Vagina (tissue), 2 donors: ENCODE data around the gene C1QC. TPM values are rescaled to one million over a fixed set of nuclear protein-coding genes. Genes with fewer than 3 reads are reported as not detected.

Experiments
- DNase-seq, 2 donors: peaks; one replicate each; pipeline ENCODE4 v3.0.0-alpha.2; 2017; ENCODE audit errors: extremely low spot score in 2 of 2
- H3K27ac ChIP-seq: fragments of 200-600 bp; sonication (generic); one replicate; pipeline ENCODE4 v1.5.1; 2019
- H3K27me3 ChIP-seq: fragments of 200-600 bp; sonication (generic); one replicate; pipeline ENCODE4 v1.5.1; 2019
- H3K36me3 ChIP-seq, 2 donors: fragments of 200-600 bp; sonication (generic); one replicate each; pipeline ENCODE4 v1.5.1; 2017 to 2019
- H3K4me1 ChIP-seq: fragments of 200-600 bp; sonication (generic); one replicate; pipeline ENCODE4 v1.5.1; 2019
- H3K4me3 ChIP-seq, 2 donors: fragments of 200-600 bp; sonication (generic); 1 replicate in 1 of 2; 2 replicates in 1 of 2; pipeline ENCODE4 v1.5.1; 2016 to 2019
- H3K9me3 ChIP-seq: fragments of 200-600 bp; sonication (generic); one replicate; pipeline ENCODE4 v1.5.1; 2019
- CTCF ChIP-seq, 3 experiments: fragments of 450-650 bp in 2 of 3; fragments of 200-600 bp in 1 of 3; sonication (generic) in 1 of 3; IDR thresholded peaks; one replicate each; pipeline ENCODE4 v1.5.1; 2017 to 2019; ENCODE audit warnings: antibody characterized with exemption in 3 of 3, mild to moderate bottlenecking in 2 of 3, moderate library complexity in 2 of 3
- POLR2A ChIP-seq, 2 donors: fragments of 450-650 bp; IDR thresholded peaks; one replicate each; pipeline ENCODE4 v1.6.1; 2017; ENCODE audit warnings: antibody characterized with exemption in 2 of 2, mild to moderate bottlenecking in 2 of 2, moderate library complexity in 2 of 2
- POLR2AphosphoS5 ChIP-seq, 2 donors: sonication (generic); formaldehyde crosslinking; IDR thresholded peaks; one replicate each; pipeline ENCODE4 v1.9.0; 2017; ENCODE audit warnings: antibody characterized with exemption in 2 of 2, mild to moderate bottlenecking in 2 of 2, low read depth in 1 of 2; ENCODE audit not compliant: insufficient read depth in 1 of 2
- intact Hi-C: fragments of 100-400 bp; cut with DNase I; formaldehyde crosslinking; loops from one replicate; pipeline ENCODE4 v1.15.1; 2023
- total RNA-seq: library from RNA; depleted of rRNA; stranded (reverse); fragments of >200 nt; gene quantifications from one replicate; pipeline ENCODE4 v1.2.3, GENCODE V29; 2016

C1QC gene
- total RNA-seq, 1 donor from 2014 or later, result 128 TPM

- no peak overlapping the region for H3K4me3 ChIP-seq
- no peaks in the 10 kb centered on the region for H3K4me1 ChIP-seq
- no peaks in the 10 kb centered on the region for H3K27me3 ChIP-seq
- TF ChIP-seq POLR2A (IDR thresholded peaks at IDR 0.05) (no peak), POLR2AphosphoS5 (IDR thresholded peaks at IDR 0.05; ENCODE audit: insufficient read depth in 1 of 2, low read depth in 1 of 2) (no peak), CTCF (IDR thresholded peaks at IDR 0.05) (no peak)
- intact Hi-C loops, result no loop called here
- no peak overlapping the region for H3K27ac ChIP-seq
- H3K36me3 ChIP-seq, result no peaks in the 10 kb centered on the region
- no peaks in the 10 kb centered on the region for H3K9me3 ChIP-seq
- DNase-seq, result no peak
Measured at GRCh38 chr1:22618056-22618455, 25.4 kb upstream of the C1QC start.

GRCh38 chr1:22619252-22619651 is 24.2 kb upstream of the C1QC start:
- Histone ChIP-seq H3K27ac (no peak overlapping the region), H3K4me3 (no peak overlapping the region), H3K36me3 (no peaks in the 10 kb centered on the region), H3K9me3 (no peaks in the 10 kb centered on the region), H3K27me3 (no peaks in the 10 kb centered on the region), H3K4me1 (no peaks in the 10 kb centered on the region)
- no peak for DNase-seq
- intact Hi-C loops, result no loop called here
- TF ChIP-seq POLR2A (IDR thresholded peaks at IDR 0.05) (no peak), CTCF (IDR thresholded peaks at IDR 0.05) (no peak), POLR2AphosphoS5 (IDR thresholded peaks at IDR 0.05; ENCODE audit: insufficient read depth in 1 of 2, low read depth in 1 of 2) (no peak)

GRCh38 chr1:22619798-22620197 is 23.6 kb upstream of the C1QC start:
- intact Hi-C loops, result no loop called here
- no peaks in the 10 kb centered on the region for H3K27me3 ChIP-seq
- H3K9me3 ChIP-seq, result no peaks in the 10 kb centered on the region
- H3K36me3 ChIP-seq, result no peaks in the 10 kb centered on the region
- H3K27ac ChIP-seq, result no peak overlapping the region
- H3K4me3 ChIP-seq, result no peak overlapping the region
- DNase-seq, result no peak
- no peak for TF ChIP-seq POLR2AphosphoS5 (IDR thresholded peaks at IDR 0.05; ENCODE audit: insufficient read depth in 1 of 2, low read depth in 1 of 2)
- no peaks in the 10 kb centered on the region for H3K4me1 ChIP-seq

- Histone ChIP-seq H3K36me3 (no peaks in the 10 kb centered on the region), H3K27ac (no peak overlapping the region), H3K9me3 (no peaks in the 10 kb centered on the region), H3K4me3 (no peak overlapping the region), H3K27me3 (no peaks in the 10 kb centered on the region), H3K4me1 (no peaks in the 10 kb centered on the region)
- intact Hi-C loops, result no loop called here
- TF ChIP-seq POLR2AphosphoS5 (IDR thresholded peaks at IDR 0.05; ENCODE audit: insufficient read depth in 1 of 2, low read depth in 1 of 2) (no peak), POLR2A (IDR thresholded peaks at IDR 0.05) (no peak)
- DNase-seq, result no peak
Measured at GRCh38 chr1:22621761-22622160, 21.7 kb upstream of the C1QC start.

- intact Hi-C loops, result no loop called here
- no peaks in the 10 kb centered on the region for H3K27me3 ChIP-seq
- no peak for DNase-seq
- H3K4me3 ChIP-seq, result no peak overlapping the region
- TF ChIP-seq POLR2A (IDR thresholded peaks at IDR 0.05), result no peak
- no peaks in the 10 kb centered on the region for H3K9me3 ChIP-seq
- no peaks in the 10 kb centered on the region for H3K4me1 ChIP-seq
- no peaks in the 10 kb centered on the region for H3K36me3 ChIP-seq
- H3K27ac ChIP-seq, result no peak overlapping the region
Measured at GRCh38 chr1:22625262-22625925, 18.0 kb upstream of the C1QC start.

GRCh38 chr1:22626237-22627157 is 16.9 kb upstream of the C1QC start:
- DNase-seq, result no peak
- Histone ChIP-seq H3K27me3 (no peaks in the 10 kb centered on the region), H3K4me3 (no peak overlapping the region), H3K9me3 (no peaks in the 10 kb centered on the region), H3K36me3 (no peaks in the 10 kb centered on the region), H3K27ac (no peak overlapping the region), H3K4me1 (no peaks in the 10 kb centered on the region)
- intact Hi-C loops, result no loop called here
- no peak for TF ChIP-seq POLR2AphosphoS5 (IDR thresholded peaks at IDR 0.05; ENCODE audit: insufficient read depth in 1 of 2, low read depth in 1 of 2)
- TF ChIP-seq POLR2A (IDR thresholded peaks at IDR 0.05), result no peak
- TF ChIP-seq CTCF (IDR thresholded peaks at IDR 0.05), result no peak
